ENCODE data around the gene ERC2. TPM values are rescaled to one million over a fixed set of nuclear protein-coding genes. Genes with fewer than 3 reads are reported as not detected.

ERC2 gene
- total RNA-seq, 2 donors from 2014 or later: 16.1 to 22.8 TPM

DNA sequence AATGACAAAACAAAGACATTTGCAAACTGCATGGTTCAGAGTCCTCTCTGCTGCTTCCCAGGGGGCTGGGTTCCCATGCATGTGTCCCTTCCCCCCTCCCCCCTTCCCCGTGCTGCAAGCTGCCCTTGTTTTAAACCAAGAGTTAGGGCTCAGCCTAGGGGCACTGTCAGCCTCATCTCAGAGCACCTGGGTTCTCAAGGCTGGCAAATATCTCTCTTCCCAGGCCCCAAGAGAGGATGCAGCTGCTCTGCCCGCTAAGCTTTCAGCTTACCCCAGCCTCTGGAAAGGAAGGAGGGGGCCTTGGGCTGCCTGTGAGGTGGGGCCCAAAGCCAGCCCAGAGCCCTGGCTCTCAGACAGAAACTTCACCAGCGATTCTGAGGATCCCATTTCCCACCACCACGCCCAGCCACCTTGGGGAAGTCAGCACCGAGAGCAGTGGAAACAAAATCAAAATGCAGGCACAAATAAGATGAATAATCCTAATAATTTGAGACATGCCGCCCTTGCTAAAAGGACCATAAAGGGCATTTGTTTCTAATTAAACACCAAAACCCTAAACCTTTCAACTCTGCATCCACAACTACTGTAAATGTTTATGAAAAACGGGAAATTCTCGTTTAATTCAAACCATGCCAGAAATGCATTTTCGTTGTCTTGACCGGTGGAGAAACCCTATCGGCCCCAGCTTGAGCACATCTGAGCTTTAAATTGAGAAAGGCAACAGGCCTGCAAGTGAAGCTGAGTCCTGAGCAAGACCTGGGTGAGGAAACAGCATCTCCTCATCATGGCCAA lies 913.4 kb downstream of the ERC2 start:
- 69 to 92% methylated on average over 6 to 11 of the region's 11 CpGs for WGBS, 2 experiments (ENCODE audit: insufficient coverage in 1 of 2, insufficient read length in 1 of 2)
- H3K36me3 ChIP-seq (ENCODE audit: control insufficient read depth, insufficient read depth, low read length): no peaks in the 10 kb centered on the region
- peaks cover 5% of the 10 kb centered on the region for H3K4me1 ChIP-seq (ENCODE audit: control insufficient read depth, insufficient read depth, low read length)
- H3K36me3 Mint-ChIP-seq (ENCODE audit: low read depth): peaks cover 2% of the 10 kb centered on the region
- peak overlapping the region; percentile 64 for H3K27ac Mint-ChIP-seq
- H3K27ac ChIP-seq (ENCODE audit: low read depth, low read length): no peak overlapping the region
- no peak overlapping the region for H3K9ac ChIP-seq (ENCODE audit: extremely low read depth, low read length, poor library complexity, severe bottlenecking)
- peak; percentile 84 for DNase-seq
- H3K27me3 Mint-ChIP-seq (ENCODE audit: insufficient read depth): peaks cover 1% of the 10 kb centered on the region
- H3K27me3 ChIP-seq (ENCODE audit: control insufficient read depth, insufficient read depth, low read length, poor library complexity, severe bottlenecking): no peaks in the 10 kb centered on the region
- H3K4me1 Mint-ChIP-seq: peaks cover 30% of the 10 kb centered on the region
- no peaks in the 10 kb centered on the region for H3K9me3 ChIP-seq (ENCODE audit: control insufficient read depth, low read length)
- no peak overlapping the region for H3K4me3 ChIP-seq (ENCODE audit: low read length)
- TF ChIP-seq, protein P1, sequence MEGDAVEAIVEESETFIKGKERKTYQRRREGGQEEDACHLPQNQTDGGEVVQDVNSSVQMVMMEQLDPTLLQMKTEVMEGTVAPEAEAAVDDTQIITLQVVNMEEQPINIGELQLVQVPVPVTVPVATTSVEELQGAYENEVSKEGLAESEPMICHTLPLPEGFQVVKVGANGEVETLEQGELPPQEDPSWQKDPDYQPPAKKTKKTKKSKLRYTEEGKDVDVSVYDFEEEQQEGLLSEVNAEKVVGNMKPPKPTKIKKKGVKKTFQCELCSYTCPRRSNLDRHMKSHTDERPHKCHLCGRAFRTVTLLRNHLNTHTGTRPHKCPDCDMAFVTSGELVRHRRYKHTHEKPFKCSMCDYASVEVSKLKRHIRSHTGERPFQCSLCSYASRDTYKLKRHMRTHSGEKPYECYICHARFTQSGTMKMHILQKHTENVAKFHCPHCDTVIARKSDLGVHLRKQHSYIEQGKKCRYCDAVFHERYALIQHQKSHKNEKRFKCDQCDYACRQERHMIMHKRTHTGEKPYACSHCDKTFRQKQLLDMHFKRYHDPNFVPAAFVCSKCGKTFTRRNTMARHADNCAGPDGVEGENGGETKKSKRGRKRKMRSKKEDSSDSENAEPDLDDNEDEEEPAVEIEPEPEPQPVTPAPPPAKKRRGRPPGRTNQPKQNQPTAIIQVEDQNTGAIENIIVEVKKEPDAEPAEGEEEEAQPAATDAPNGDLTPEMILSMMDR (conservative IDR thresholded peaks at IDR 0.05): no peak
- H3K9me3 Mint-ChIP-seq: no peaks in the 10 kb centered on the region
- H3K4me3 Mint-ChIP-seq: no peak overlapping the region

DNA sequence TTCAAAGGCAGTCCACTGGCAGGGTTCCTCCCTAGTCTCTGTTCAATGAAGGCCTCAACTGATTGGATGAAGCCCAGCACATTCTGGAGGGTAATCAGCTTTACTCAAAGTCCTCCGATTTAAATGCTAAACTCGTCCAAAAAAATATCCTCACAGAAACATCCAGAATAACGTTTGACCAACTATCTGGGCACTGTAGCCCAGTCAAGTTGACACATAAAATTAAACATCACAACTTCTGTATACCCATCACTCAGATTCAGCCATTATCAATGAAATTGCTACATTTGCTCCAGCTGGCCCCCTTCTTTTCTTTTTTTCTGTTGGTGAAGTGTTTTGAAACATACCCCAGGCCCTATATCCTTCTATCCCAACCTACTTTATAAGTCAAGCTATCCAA lies 916.6 kb downstream of the ERC2 start:
- H3K4me1 Mint-ChIP-seq: peaks cover 27% of the 10 kb centered on the region
- no peak overlapping the region for H3K4me3 Mint-ChIP-seq
- H3K36me3 ChIP-seq (ENCODE audit: control insufficient read depth, insufficient read depth, low read length): no peaks in the 10 kb centered on the region
- WGBS, 2 experiments (ENCODE audit: insufficient coverage in 1 of 2, insufficient read length in 1 of 2): 90 to 94% methylated on average over 2 to 3 of the region's 3 CpGs
- H3K27me3 ChIP-seq (ENCODE audit: control insufficient read depth, insufficient read depth, low read length, poor library complexity, severe bottlenecking): no peaks in the 10 kb centered on the region
- no peaks in the 10 kb centered on the region for H3K9me3 Mint-ChIP-seq
- H3K27me3 Mint-ChIP-seq (ENCODE audit: insufficient read depth): no peaks in the 10 kb centered on the region
- TF ChIP-seq, protein P1 (conservative IDR thresholded peaks at IDR 0.05): no peak
- no peaks in the 10 kb centered on the region for H3K9me3 ChIP-seq (ENCODE audit: control insufficient read depth, low read length)
- H3K36me3 Mint-ChIP-seq (ENCODE audit: low read depth): peaks cover 2% of the 10 kb centered on the region
- H3K4me1 ChIP-seq (ENCODE audit: control insufficient read depth, insufficient read depth, low read length): peaks cover 5% of the 10 kb centered on the region
- no peak overlapping the region for H3K9ac ChIP-seq (ENCODE audit: extremely low read depth, low read length, poor library complexity, severe bottlenecking)
- no peak overlapping the region for H3K27ac Mint-ChIP-seq
- no peak overlapping the region for H3K4me3 ChIP-seq (ENCODE audit: low read length)
- DNase-seq: no peak
- H3K27ac ChIP-seq (ENCODE audit: low read depth, low read length): no peak overlapping the region

DNA sequence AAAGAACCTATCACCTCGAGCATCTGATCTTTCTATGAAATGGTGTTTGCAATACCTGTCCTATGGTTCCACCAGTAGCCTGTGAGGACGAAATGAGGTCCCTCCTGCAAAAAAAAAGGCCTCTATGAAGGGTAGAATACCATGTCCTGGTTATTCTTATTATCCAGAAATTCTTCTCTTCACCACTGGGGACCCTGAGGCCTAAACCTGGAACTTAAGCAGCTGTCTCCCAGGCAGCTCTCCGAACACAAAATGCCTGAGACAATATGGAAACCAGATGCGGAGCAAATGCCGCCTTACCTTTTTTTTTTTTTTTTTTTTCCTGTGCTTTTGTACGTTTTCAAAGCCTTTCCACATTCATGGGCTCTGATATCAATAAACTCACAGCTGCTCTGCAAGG lies 919.1 kb downstream of the ERC2 start:
- peaks cover 2% of the 10 kb centered on the region for H3K36me3 Mint-ChIP-seq (ENCODE audit: low read depth)
- H3K27me3 ChIP-seq (ENCODE audit: control insufficient read depth, insufficient read depth, low read length, poor library complexity, severe bottlenecking): no peaks in the 10 kb centered on the region
- peaks cover 1% of the 10 kb centered on the region for H3K27me3 Mint-ChIP-seq (ENCODE audit: insufficient read depth)
- 90 to 92% methylated on average over 3 to 6 of the region's 6 CpGs for WGBS, 2 experiments (ENCODE audit: insufficient coverage in 1 of 2, insufficient read length in 1 of 2)
- no peak overlapping the region for H3K9ac ChIP-seq (ENCODE audit: extremely low read depth, low read length, poor library complexity, severe bottlenecking)
- no peaks in the 10 kb centered on the region for H3K9me3 Mint-ChIP-seq
- H3K4me3 Mint-ChIP-seq: no peak overlapping the region
- no peak overlapping the region for H3K27ac Mint-ChIP-seq
- no peaks in the 10 kb centered on the region for H3K9me3 ChIP-seq (ENCODE audit: control insufficient read depth, low read length)
- DNase-seq: no peak
- H3K36me3 ChIP-seq (ENCODE audit: control insufficient read depth, insufficient read depth, low read length): no peaks in the 10 kb centered on the region
- no peak overlapping the region for H3K4me3 ChIP-seq (ENCODE audit: low read length)
- peaks cover 15% of the 10 kb centered on the region for H3K4me1 Mint-ChIP-seq
- H3K27ac ChIP-seq (ENCODE audit: low read depth, low read length): no peak overlapping the region
- TF ChIP-seq, protein P1 (conservative IDR thresholded peaks at IDR 0.05): peak; percentile 59
- H3K4me1 ChIP-seq (ENCODE audit: control insufficient read depth, insufficient read depth, low read length): no peaks in the 10 kb centered on the region
